ENCODE measurements around the gene KLHL26. TPM values are rescaled to one million over a fixed set of nuclear protein-coding genes. Genes with fewer than 3 reads are reported as not detected.

The KLHL26 gene
- total RNA-seq, 1 donor from 2014 or later = 14.9 TPM

- DNase-seq (ENCODE audit: low spot score) = no peak
Observed at GRCh38 chr19:18712981-18713380, 76.2 kb downstream of the KLHL26 start.

DNA sequence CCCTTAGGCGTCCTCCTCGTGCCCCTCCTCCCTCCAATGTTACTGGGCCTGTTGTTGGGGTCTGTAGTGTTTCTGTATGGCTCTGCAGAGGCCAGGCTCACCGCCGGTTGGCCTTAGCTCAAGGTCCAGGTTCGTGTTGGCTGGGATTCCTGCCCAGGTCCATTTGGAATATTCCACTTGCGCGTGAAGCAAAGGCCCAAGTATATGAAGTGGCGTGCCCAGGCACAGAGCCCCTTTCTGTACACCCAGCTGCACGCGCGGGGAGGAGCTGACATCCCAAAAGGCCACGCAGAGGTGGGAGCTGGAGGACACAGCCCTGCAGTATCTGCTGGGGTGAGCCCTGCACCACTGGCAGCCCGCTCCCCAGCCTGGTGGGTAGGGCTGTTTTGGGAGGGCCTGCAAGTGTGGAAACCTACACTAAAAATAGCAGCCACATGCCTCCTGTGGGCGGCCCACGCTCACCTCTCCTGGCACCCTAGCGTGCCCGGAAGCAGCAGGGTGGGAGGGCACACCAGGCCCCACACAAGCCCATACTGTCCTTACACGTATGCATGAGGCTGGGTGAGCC lies 76.8 kb downstream of the KLHL26 start:
- no peak for DNase-seq (ENCODE audit: low spot score)

GRCh38 chr19:18715416-18715815 lies 78.6 kb downstream of the KLHL26 start:
- DNase-seq (ENCODE audit: low spot score) = no peak

GRCh38 chr19:18716857-18717256 lies 80.0 kb downstream of the KLHL26 start:
- no peak for DNase-seq (ENCODE audit: low spot score)

DNA sequence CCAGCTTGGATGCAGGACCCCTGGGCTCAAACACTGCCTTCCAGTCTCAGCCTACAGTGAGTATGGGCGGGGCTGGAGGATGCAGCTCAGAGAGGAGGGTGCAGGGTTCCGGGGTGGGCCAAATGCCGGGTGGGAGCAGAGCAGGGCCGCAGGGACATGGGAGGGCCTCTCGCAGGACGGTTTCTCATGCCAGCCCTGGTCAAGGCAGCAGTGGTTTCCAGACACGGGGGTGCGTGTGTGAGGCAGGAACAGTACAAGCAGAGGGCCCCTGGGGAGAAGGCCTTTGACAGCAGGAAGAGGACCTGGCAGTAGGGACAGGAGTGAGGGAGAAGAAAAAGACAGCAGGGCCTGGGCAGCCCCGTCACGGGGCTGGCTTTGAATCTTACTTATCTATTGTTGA lies 80.8 kb downstream of the KLHL26 start:
- DNase-seq (ENCODE audit: low spot score) = no peak

- no peak for DNase-seq (ENCODE audit: low spot score)
Observed at GRCh38 chr19:18718015-18718526, 81.2 kb downstream of the KLHL26 start.

GRCh38 chr19:18718846-18719458 lies 82.1 kb downstream of the KLHL26 start:
- DNase-seq (ENCODE audit: low spot score) = no peak

- DNase-seq (ENCODE audit: low spot score) = no peak
Observed at GRCh38 chr19:18719541-18719940, 82.7 kb downstream of the KLHL26 start.

Other genes with a start within 250 kb of the KLHL26 start
- 3.6 TPM for gene LRRC25, start 239.4 kb upstream of the KLHL26 start, total RNA-seq
- 74.7 TPM for gene SSBP4, start 217.6 kb upstream of the KLHL26 start, total RNA-seq
- gene ISYNA1, start 198.9 kb upstream of the KLHL26 start, total RNA-seq = 116 TPM
- 29.2 TPM for gene ELL, start 115.0 kb upstream of the KLHL26 start, total RNA-seq
- 162 TPM for gene FKBP8, start 93.5 kb upstream of the KLHL26 start, total RNA-seq
- 79.5 TPM for gene KXD1, start 79.2 kb upstream of the KLHL26 start, total RNA-seq
- 1,235 TPM for gene UBA52, start 65.2 kb upstream of the KLHL26 start, total RNA-seq
- 62.1 TPM for gene REX1BD, start 48.2 kb upstream of the KLHL26 start, total RNA-seq
- 7.8 TPM for gene CRLF1, start 30.2 kb upstream of the KLHL26 start, total RNA-seq
- gene TMEM59L, start 24.2 kb upstream of the KLHL26 start, total RNA-seq = 1.3 TPM
- 19.7 TPM for gene CRTC1, start 46.7 kb downstream of the KLHL26 start, total RNA-seq
- gene COMP, start 154.3 kb downstream of the KLHL26 start, total RNA-seq = 1.8 TPM
- 83.4 TPM for gene UPF1, start 194.9 kb downstream of the KLHL26 start, total RNA-seq